HG03159 (cell line): ENCODE measurements around the gene RFX4.

Source experiments
- ATAC-seq: cut with Tn5 transposase; IDR thresholded peaks from one replicate; pipeline ENCODE4 v1.9.1; 2021; ENCODE audit warnings: mild to moderate bottlenecking, moderate library complexity; ENCODE audit not compliant: unreplicated experiment

Gene RFX4

GRCh38 chr12:106758349-106759110 lies 175.7 kb downstream of the RFX4 start:
- no peak for ATAC-seq

- ATAC-seq, result peak; percentile 25
Observed at GRCh38 chr12:106759526-106760183, 176.9 kb downstream of the RFX4 start.

DNA sequence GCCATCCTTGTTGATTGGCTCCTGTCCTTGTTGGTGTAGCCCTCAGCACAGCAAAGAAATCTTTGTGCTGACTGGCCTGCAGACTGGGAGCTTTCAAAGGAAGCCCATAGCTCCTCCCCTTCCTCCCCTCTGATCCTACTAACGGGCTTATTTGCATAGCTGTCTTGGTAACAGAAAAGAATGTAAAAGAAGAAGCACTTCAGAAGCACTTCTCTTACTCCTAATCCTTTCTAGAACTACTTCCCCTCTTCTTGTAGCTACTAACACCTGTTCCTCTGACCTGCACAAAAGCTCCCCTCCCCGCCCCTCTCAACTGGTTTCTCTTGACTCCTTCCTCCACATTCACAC lies 177.4 kb downstream of the RFX4 start:
- ATAC-seq, result peak; percentile 100

DNA sequence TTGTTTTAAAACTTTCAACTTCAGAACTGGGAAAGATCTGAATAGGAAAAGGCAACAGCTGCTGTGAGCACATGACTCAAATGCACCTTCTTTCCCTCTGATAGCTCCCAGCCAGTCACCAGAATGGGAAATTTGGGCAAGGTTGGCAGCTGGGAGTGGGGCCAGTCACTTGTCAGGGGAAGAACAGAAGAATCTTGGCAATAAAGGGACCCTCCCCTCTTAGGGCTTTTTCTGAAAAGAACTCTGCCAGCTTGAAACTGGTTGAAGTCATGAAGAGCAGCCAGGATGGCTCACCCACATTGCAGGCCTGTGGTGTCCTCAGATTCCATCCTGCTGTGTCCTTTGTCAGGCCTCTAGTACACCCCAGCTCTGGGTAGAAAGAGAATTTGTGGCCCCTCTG lies 181.4 kb downstream of the RFX4 start:
- no peak for ATAC-seq

DNA sequence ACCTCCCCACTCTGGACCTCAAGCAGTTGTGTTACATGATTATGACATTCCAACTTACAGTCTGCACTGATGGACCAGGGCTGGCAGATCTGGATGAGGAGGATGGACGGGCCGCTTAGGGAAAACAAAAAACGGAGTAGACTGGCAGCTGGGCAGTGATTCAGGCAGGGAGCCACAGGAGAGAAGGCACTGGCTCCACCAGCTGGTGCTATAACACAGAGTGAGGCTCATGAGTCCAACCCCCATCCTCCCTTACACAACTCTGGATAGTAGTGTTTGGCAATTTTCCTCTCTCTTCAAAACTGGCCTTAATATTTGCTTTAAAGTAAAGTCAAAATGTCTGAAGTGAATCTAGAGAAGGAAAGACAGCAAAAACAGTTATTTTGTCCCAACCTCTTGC lies 181.9 kb downstream of the RFX4 start:
- no peak for ATAC-seq

DNA sequence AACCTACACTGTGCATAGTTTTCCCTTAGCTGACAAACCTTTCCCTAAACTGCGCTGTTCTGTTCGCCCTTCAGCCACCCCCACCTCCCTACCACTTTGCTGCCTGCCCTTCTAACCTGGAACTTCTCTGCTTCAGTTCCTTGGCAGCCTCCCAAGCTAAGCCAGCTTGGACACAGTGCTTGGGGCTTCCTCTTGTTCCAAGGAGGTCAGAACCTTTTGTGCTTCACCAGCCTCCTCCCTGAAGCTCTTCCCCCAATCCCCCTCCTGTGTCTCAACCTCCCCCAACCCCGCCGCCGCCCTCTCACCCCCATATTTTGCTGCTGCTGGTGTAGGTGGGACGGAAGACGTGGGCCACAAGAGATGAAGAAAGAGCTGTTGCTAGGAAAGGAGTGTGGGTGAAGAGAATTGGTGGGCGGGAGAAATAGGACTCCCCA lies 183.6 kb downstream of the RFX4 start:
- no peak for ATAC-seq

DNA sequence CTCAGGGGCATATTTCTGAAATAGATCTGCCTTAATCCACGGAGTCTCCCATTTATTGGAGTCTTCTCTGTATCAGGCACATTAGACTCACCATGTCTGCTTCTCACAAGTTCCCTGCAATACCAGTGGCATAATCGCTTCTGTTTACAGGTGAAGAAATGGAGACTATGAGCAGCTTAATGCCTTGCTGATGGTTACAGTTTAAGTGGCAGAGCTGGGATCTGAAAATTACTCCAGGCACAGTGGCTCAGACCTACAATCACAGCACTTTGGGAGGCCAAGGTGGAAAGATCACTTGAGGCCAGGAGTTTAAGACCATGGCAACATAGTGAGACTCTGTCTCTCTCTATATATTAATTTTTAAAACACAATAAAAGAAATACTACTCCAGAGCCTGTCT lies 184.4 kb downstream of the RFX4 start:
- ATAC-seq, result no peak

- ATAC-seq, result no peak
Observed at GRCh38 chr12:106767954-106768822, 185.4 kb downstream of the RFX4 start.

- ATAC-seq, result no peak
Observed at GRCh38 chr12:106769078-106769477, 186.3 kb downstream of the RFX4 start.

- ATAC-seq, result no peak
Observed at GRCh38 chr12:106769546-106769945, 186.7 kb downstream of the RFX4 start.

DNA sequence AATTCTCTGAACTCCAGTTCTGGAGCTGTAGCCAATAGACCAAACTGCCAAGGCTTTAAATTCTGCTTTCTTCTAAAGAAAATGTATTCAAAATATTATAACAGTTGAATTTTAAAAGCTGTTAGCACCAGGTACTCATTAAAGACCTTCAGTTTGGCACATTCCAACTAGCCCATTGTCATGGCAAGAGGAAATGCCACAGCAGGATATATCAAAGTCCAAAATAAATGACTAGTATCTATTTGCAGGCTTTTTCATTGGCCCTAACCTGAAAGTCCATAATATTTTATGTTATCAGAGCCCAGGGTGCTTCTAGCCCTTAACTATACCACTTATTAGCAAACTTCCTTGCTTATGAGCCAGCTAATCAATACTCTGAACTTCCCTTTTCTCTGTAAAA lies 188.6 kb downstream of the RFX4 start:
- ATAC-seq, result no peak

DNA sequence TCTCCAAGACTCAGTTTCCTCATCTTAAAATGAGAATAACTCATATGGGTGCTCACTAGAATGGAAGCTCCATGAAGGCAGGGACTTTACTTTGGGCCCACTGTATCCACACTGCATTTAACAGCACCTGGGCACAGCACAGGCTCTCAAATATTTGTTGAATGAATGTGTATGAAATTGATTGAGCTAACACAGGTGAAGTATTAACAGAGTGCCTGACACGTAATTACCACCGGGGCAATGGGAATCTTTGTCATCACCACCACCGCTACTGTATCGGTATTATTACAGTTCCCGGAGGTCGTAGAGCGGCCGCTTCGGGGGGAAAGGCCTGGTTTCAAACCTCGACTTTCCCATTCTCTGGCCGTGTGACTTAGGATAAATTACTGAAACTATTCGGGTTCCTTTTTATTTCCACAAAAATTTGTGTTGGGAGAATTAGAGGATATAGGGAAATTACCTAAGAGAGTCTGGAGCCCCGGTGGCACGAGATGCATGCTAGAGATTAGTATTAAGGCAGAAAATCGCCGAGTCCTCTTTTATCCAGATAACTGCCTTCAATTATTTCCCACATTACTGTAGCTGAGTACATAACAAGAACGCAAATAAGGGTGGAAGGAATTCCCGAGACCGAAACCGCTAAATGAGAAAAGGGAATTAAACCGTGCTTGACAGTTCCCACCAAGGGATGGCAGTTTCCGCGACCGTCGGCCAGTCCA lies 190.6 kb downstream of the RFX4 start:
- no peak for ATAC-seq

GRCh38 chr12:106774005-106774807 lies 191.4 kb downstream of the RFX4 start, which contains the start of gene RIC8B:
RIC8B (plus strand) TSS chr12:106774682; CDS start chr12:106774746, 64 bp downstream.
- ATAC-seq, result peak; percentile 87

GRCh38 chr12:106774808-106775524 lies 192.2 kb downstream of the RFX4 start:
- ATAC-seq, result no peak

DNA sequence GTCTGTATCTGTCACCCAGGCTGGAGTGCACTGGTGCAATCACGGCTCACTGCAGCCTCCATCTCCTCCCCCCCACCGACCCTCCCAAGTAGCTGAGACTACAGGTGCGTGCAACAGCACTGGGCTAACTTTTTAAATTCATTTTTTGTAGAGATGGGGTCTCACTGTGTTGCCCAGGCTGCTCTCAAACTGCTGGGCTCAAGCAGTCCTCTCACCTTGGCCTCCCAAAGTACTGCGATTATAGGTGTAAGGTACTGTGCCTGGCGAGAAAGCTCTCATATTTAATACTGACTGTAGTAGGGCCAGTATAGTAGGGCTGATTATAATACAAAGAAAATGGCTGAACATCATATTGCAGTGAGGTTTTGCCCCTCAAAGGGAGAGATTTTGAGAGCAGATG lies 194.1 kb downstream of the RFX4 start:
- no peak for ATAC-seq

GRCh38 chr12:106780010-106780631 lies 197.3 kb downstream of the RFX4 start:
- ATAC-seq, result no peak

DNA sequence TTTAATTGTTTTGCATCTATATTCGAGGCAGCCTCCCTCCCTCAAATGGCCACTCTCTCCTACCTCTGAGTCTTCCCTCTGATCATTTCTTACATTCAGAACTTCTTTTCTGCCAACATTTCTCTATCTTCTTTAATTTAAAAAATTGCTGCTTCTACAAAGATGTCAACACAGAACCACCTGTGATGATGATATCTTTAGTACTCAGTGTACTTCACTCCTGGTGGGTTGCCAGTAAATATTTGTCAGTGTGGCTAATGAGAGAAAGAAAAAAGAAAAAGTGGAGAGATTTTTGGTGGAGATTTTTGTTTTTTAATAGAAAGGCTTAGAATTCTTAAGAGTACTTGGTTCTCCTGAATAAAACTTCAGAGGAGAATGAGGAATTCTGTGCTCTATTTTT lies 199.8 kb downstream of the RFX4 start:
- ATAC-seq, result no peak

- ATAC-seq, result no peak
Observed at GRCh38 chr12:106783515-106783914, 200.7 kb downstream of the RFX4 start.

- ATAC-seq, result no peak
Observed at GRCh38 chr12:106790020-106790419, 207.2 kb downstream of the RFX4 start.
